Left ventricle myocardium inferior (tissue), 1 donor: ENCODE data around the gene NOPCHAP1. TPM values are rescaled to one million over a fixed set of nuclear protein-coding genes. Genes with fewer than 3 reads are reported as not detected.
"Not testable (repeated sequence)": the region's sequence is repeated elsewhere in the genome, so short reads cannot be mapped to it uniquely, and the experiment has no call there.

Experiments
- DNase-seq: peaks from one replicate; pipeline ENCODE4 v3.0.0-alpha.2; 2020
- H3K27ac ChIP-seq: fragments of 200-600 bp; replicated peaks from 2 replicates; pipeline ENCODE4 v1.8.0; 2021
- H3K27me3 ChIP-seq: fragments of 200-600 bp; 2 replicates; pipeline ENCODE4 v1.8.0; 2021; ENCODE audit warnings: low read depth
- H3K36me3 ChIP-seq: fragments of 200-600 bp; 2 replicates; pipeline ENCODE4 v1.8.0; 2021
- H3K4me1 ChIP-seq: fragments of 200-600 bp; 2 replicates; pipeline ENCODE4 v1.8.0; 2021
- H3K4me3 ChIP-seq: fragments of 200-600 bp; 2 replicates; pipeline ENCODE4 v1.8.0; 2021; ENCODE audit warnings: mild to moderate bottlenecking, moderate library complexity
- H3K9me3 ChIP-seq: fragments of 200-600 bp; replicated peaks from 2 replicates; pipeline ENCODE4 v1.8.0; 2021
- CTCF ChIP-seq: fragments of 200-600 bp; IDR thresholded peaks from 2 replicates; pipeline ENCODE4 v1.8.0; 2021; ENCODE audit warnings: antibody characterized with exemption, mild to moderate bottlenecking, borderline replicate concordance
- intact Hi-C: fragments of 100-400 bp; cut with micrococcal nuclease; formaldehyde crosslinking; loops from one replicate; pipeline ENCODE4 v1.11.0; 2022
- long read RNA-seq: library from polyadenylated mRNA; unstranded; transcript quantifications from one replicate; pipeline ENCODE4 v2.0.0, GENCODE V29; 2021
- total RNA-seq: library from RNA; stranded (reverse); fragmentation: NEBNext Ultra II Directional; extraction: Animal tissue kit (Norgen Biotek cat#: 25700); gene quantifications from one replicate; pipeline ENCODE4 v1.2.1, GENCODE V29; 2021
- donor health status: DM: no; HTN: yes; CAD: no; lungs with severe emphysema.

NOPCHAP1 gene
- total RNA-seq, result 11.1 TPM
- long read RNA-seq, full-length matches to known transcripts, result 1 of 6 reads
- long read RNA-seq, partial matches to known transcripts, result 4 of 6 reads
- long read RNA-seq, other reads (novel, unspliced or antisense), result 1 of 6 reads

- TF ChIP-seq CTCF, result no peak
- Histone ChIP-seq H3K4me3 (peak within 1 kb of the TSS; percentile 95), H3K27ac (peak within 1 kb of the TSS; percentile 85), H3K4me1 (peaks cover 34% of the 10 kb centered on the region), H3K36me3 (peaks cover 19% of the 10 kb centered on the region), H3K27me3 (no peaks in the 10 kb centered on the region), H3K9me3 (no peaks in the 10 kb centered on the region)
- DNase-seq, result peak; percentile 95
- intact Hi-C loops, result no loop called here
Observed at GRCh38 chr12:104986022-104986941, at the start of gene NOPCHAP1. TSS of gene NOPCHAP1 (plus strand) at chr12:104986316. CDS start at chr12:104986353, 37 bp downstream.

- Histone ChIP-seq H3K36me3 (no peaks in the 10 kb centered on the region), H3K4me1 (no peaks in the 10 kb centered on the region), H3K4me3 (no peak overlapping the region), H3K27me3 (no peaks in the 10 kb centered on the region), H3K9me3 (peaks cover 5% of the 10 kb centered on the region), H3K27ac (no peak overlapping the region)
- intact Hi-C loops, result no loop called here
- no peak for TF ChIP-seq CTCF
- no peak for DNase-seq
Observed at GRCh38 chr12:104938371-104938770, 47.7 kb upstream of the NOPCHAP1 start.

GRCh38 chr12:104939089-104939488, 47.0 kb upstream of the NOPCHAP1 start:
- no peak overlapping the region for H3K27ac ChIP-seq
- no peak for DNase-seq
- H3K9me3 ChIP-seq, result peaks cover 12% of the 10 kb centered on the region
- no peaks in the 10 kb centered on the region for H3K4me1 ChIP-seq
- intact Hi-C loops, result no loop called here
- no peak overlapping the region for H3K4me3 ChIP-seq
- TF ChIP-seq CTCF, result no peak
- no peaks in the 10 kb centered on the region for H3K36me3 ChIP-seq
- H3K27me3 ChIP-seq, result no peaks in the 10 kb centered on the region

GRCh38 chr12:104941454-104941853, 44.7 kb upstream of the NOPCHAP1 start:
- no peak overlapping the region for H3K4me3 ChIP-seq
- H3K9me3 ChIP-seq, result peaks cover 12% of the 10 kb centered on the region
- H3K27me3 ChIP-seq, result no peaks in the 10 kb centered on the region
- DNase-seq, result no peak
- intact Hi-C loops, result no loop called here
- no peaks in the 10 kb centered on the region for H3K4me1 ChIP-seq
- TF ChIP-seq CTCF, result no peak
- no peaks in the 10 kb centered on the region for H3K36me3 ChIP-seq
- no peak overlapping the region for H3K27ac ChIP-seq

- no peak for DNase-seq
- H3K27ac ChIP-seq, result no peak overlapping the region
- no peak for TF ChIP-seq CTCF
- peaks cover 12% of the 10 kb centered on the region for H3K9me3 ChIP-seq
- no peaks in the 10 kb centered on the region for H3K4me1 ChIP-seq
- intact Hi-C loops, result no loop called here
- H3K36me3 ChIP-seq, result no peaks in the 10 kb centered on the region
- no peaks in the 10 kb centered on the region for H3K27me3 ChIP-seq
- no peak overlapping the region for H3K4me3 ChIP-seq
Observed at GRCh38 chr12:104942075-104942474, 44.0 kb upstream of the NOPCHAP1 start.

- H3K4me3 ChIP-seq, H3K27me3 ChIP-seq, H3K27ac ChIP-seq, H3K4me1 ChIP-seq, H3K36me3 ChIP-seq, intact Hi-C loops, DNase-seq: not testable (repeated sequence)
- peaks cover 12% of the 10 kb centered on the region for H3K9me3 ChIP-seq
Observed at GRCh38 chr12:104943401-104943800, 42.7 kb upstream of the NOPCHAP1 start.
